Measurements from ENCODE around the gene FEM1C. TPM values are rescaled to one million over a fixed set of nuclear protein-coding genes. Genes with fewer than 3 reads are reported as not detected.

FEM1C gene
- total and polyA plus RNA-seq, 2 donors, result 8.1 to 8.5 TPM

Other genes with a start within 250 kb of the FEM1C start
- 7.2 TPM for gene CCDC112, start 248.1 kb downstream of the FEM1C start, total RNA-seq
- gene CCDC112, start 248.1 kb downstream of the FEM1C start, polyA plus RNA-seq, result 5.6 TPM
- 1.8 TPM for gene TICAM2, start 57.7 kb upstream of the FEM1C start, total RNA-seq
- gene TICAM2, start 57.7 kb upstream of the FEM1C start, polyA plus RNA-seq, result 3.3 TPM
- 33.0 TPM for gene TMED7, start 81.3 kb upstream of the FEM1C start, total RNA-seq
- gene TMED7, start 81.3 kb upstream of the FEM1C start, polyA plus RNA-seq, result 25.9 TPM